GM18520 (cell line): ENCODE data around the gene VWA3A.
"Not testable (repeated sequence)": the region's sequence is repeated elsewhere in the genome, so short reads cannot be mapped to it uniquely, and the experiment has no call there.

ENCODE experiments used
- ATAC-seq: cut with Tn5 transposase; IDR thresholded peaks from one replicate; pipeline ENCODE4 v1.9.1; 2021; ENCODE audit not compliant: unreplicated experiment

Gene VWA3A

DNA sequence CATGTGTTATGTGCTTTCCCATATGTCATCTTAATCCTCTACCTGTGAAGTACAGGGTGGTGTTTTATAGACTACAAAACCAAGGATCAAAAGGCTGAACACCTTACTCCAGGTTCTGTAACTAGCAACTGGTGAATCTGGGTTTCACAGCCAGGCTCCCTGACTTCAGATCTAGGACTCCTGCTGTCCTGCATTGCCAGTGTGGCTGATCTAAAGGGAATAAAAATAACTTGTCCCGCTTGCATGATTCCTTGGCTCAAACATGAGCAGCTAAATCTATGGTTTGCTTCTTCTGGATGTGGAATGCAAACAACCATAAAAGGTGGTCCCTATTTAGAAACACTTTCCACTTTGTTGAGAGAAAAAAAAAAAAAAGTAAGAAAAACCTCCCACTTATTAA, 3.7 kb upstream of the VWA3A start:
- ATAC-seq: no peak

DNA sequence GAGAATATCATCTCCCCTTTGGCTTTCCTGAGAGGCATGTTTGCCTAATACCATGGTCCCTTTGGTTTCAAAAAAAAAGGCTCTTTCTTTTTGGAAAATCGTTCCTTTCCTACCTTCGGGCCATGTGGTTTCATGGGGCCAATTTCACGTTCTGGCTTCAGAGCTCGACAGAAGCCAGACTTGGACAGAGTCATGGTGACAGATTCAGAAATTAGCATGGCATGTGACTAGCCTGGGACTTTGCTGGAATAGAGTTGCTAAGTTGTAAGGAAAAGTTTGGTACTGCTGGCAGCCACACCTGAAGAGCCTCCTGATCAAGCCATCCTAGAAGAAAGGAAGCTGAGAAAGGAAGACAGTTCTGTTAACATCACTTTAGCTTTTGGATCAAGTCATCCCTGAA, 2.4 kb upstream of the VWA3A start:
- ATAC-seq: no peak

DNA sequence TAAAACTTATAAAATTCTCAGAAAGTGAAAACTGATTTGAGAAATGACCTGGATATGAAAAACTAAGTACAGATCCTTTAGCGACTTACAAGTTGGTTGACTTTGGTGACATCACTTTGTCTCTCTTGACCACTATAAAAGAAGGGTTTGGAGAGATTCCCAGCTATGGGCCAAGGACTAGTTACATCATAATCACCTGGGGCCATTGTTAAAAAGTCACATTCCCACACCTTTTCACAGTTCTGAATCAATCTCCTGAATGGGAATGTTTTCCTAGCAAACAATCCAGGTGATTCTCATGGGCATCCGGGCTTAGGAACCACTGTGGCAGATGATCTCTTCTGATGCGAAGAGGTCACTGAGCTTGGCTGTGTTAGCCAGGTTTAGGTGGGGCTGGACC, 620 bp upstream of the VWA3A start:
- ATAC-seq: no peak

DNA sequence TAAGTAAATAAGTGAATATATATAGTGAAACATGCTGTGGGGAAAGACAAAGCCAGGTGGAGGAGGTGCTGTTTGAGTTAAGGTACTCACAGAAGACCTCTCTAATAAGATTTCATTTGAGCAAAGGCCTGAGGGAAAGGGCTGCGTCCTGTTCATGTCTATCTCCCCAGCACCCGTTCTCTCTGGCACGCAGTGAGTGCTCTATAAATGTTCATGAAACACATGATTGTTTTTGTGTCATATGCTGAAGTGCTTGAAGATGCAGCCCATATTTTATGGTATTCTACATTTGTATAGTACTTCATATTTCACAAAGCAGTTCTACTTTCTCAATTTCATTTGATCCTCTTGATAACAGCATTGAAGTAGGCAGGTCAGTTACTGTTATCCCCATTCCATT, 990 bp downstream of the VWA3A start:
- no peak for ATAC-seq

DNA sequence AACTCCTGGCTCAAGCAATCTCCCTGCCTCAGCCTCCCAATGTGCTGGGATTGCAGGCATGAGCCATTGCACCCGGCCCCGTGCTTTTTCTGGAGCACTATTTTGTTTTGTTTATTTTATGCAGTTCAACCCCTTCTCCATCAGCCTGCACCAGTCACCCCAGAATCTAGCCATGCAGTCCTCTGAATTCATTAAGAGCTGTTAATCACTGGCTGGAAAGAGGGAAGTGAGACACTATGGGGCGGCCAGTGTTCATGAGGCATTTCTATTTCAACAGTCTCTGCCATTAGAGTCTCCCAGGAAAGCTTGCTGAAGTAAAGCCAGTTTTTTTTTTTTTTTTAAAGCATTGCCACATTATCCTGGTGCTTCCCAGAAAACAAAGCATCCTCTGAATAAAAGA, 1.7 kb downstream of the VWA3A start:
- ATAC-seq: no peak

DNA sequence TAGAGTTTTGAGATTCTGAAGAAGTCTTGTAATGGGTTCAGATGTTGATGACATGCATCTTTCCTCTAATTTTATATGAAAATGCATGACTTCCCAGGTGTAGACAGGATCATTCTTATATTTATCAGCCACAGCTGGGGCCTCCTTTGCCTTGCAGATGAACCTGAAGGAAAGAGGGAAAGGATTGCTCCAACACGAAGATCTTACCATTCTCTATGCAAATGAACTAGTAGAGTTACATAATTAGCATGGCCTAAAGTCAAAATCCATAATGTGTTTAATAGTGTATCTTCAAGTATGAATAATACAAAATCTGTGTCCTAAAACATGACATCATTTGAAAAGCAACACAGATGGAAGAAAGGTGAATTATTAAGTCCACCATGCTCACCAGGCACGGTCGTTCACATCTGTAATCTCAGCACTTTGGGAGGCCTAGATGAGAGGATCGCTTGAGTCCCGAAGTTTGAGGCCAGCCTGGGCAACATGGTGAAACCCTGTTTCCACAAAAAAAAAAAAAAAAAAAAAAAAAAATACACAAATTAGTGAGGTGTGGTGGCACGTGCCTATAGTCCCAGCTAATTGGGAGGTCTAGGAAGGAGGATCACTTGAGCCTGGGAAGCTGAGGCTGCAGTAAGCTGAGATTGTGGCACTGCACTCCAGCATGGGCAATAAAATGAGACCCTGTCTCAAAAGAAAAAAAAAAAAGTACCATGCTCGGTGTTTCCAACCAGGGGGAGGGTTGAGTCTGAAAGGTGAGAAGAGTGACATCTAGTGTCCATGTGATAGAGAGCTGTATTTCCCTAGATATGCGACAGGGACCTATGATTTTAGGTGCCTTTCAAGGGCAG, 6.3 kb downstream of the VWA3A start:
- ATAC-seq: no peak

DNA sequence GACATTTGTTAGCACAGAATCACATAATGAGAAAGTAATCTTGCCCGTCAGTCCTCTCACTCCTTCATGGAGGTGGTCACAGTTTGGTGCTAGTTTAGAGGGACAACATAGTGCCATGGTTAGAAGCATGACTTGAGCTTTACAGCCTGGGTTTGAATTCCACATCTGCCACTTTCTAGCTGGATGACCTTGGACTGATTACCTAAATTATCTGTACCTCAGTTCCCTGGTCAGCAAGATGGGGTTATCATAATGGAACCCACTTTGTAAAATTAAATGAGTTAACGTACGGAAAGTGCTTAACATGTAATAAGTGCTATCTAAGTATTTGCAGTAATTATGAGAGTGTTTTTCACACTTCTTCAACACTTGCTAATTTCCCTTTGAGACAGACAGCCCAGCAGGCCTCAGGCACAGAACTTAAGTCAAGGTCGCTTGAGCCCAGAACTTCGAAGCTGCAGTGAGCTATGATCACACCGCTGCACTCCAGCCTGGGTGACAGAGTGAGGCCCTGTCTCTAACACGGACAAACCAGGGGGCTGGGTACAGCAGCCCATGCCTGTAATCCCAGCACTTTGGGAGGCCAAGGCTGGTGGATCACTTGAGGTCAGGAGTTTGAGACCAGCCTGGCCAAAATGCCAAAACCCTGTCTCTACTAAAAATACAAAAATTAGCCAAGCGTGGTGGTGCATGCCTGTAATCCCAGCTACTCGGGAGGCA, 7.1 kb downstream of the VWA3A start:
- no peak for ATAC-seq

DNA sequence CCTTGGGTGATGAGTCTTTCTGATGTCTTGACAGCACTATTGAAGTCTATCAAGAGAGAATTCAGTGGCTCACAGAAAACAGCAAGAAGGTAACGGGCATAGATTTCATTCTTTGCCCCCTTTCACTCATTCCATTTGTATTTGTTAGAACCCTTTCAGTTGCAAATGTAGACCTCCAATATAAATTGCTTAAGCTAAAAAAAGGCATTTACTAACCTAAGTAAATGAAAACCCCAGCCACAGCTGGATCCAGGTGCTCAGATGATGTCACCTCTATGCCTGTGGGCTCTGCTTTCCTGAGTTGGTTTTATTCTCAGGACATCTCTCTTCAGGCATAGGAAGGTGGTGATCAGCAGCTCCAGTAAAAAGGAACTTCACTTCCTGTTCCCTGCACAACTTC, 11.1 kb downstream of the VWA3A start:
- no peak for ATAC-seq

DNA sequence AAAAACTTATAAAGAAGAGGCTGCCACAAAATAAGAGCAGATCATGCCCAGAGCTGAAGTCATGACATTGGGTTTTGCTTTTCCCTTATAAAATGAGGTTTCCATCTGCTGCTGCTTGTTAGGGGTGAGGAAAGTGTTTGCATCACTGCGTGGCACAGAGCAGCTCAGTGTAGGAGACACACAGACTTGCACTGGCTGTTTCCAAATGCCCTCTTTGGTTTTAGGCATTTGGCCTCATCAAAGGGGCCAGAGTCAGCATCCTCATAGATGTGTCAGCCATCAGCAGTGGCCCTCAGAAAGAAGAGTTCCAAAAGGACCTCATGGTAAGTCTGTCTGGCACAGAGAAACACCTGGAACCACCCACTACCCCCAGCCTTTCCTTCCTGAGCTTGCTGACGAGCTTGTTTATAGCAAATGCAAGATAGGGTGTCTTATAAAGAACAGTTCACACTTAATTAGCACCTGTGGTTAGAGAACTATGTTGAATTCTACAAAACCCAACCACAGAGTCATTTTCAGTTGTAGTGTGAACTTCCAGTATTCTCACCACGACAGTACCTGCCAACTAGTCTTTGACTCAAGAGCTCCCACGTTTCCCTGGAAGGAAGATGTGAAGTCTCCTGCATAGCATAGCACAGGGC, 17.0 kb downstream of the VWA3A start:
- ATAC-seq: no peak

DNA sequence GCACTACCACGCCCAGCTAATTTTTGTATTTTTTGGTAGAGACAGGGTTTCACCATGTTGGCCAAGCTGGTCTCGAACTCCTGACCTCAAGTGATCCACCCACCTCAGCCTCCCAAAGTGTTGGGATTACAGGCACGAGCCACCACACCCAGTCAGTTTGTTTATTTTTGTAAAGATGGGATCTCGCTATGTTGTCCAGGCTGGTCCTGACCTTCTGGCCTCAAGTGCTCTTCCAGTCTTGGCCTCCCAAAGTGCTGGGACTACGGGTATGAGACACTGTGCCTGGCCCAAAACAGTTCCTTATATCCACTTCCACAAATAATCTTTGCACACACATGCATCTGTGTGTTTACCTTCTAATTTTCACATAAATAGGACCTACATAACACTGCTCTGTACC, 19.3 kb downstream of the VWA3A start:
- ATAC-seq: not testable (repeated sequence)

DNA sequence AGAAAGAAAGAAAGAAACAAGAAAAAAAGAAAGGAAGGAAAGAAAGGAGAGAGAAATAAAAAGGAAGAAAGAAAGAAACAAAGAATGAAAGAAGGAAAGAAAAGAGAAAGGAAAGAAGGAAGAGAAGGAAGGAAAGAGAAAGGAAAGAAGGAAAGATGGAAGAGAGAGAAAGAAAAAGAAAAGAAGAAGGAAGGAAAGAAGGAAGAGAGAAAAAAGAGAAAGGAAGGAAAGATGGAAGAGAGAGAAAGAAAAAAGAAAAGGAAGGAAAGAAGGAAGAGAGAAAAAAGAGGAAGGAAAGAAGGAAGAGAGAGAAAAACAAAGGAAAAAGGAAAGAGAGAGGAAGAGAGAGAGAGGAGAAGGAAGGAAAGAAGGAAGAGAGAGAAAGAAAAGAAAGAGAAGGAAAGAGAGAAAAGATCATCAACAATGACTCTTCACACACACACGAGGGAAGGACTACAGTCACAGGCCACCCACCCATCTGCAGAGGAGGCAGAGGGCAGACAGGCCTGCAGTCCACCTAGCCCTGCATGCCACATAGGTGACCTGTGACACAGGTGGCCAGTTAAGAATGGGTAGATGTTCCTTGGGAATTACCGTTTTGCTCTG, 23.9 kb downstream of the VWA3A start:
- ATAC-seq: no peak

DNA sequence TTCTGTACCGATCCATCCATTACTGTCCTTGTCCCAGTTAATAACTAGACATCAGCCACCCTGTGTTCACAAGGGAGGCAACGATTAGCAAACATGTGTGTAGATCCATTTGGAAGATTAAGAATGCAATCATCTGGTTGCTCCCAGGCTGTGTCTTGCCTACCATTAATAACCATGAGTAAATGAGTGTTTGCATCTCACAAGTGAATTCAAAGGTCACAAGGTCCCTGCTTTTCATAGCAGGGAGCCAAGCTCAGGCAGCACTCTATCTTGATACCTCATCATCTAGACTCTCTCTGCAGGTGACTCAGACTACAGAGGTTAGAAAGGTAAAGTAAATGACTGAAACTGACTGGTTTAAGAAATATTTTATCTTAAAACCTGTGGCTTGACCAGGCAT, 25.3 kb downstream of the VWA3A start:
- ATAC-seq: no peak

DNA sequence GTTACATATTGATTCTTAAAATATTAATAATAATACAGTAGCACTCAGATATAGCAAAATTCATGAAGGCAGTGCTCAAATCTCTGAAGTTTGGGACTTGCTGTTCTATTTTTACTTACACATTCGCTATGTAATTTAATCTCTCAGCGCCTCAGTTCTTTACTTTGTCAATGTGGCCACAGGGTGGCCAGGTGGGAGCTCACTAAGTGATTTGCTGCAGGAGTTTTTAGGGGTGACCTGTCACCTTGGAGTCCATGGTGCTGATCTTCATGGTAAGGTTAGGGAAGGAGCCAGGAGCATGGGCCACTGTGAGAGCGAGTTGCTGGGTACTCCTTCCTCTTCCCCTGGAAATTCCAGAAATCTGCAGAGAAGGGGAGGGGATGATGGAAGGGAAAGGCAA, 28.1 kb downstream of the VWA3A start:
- no peak for ATAC-seq

DNA sequence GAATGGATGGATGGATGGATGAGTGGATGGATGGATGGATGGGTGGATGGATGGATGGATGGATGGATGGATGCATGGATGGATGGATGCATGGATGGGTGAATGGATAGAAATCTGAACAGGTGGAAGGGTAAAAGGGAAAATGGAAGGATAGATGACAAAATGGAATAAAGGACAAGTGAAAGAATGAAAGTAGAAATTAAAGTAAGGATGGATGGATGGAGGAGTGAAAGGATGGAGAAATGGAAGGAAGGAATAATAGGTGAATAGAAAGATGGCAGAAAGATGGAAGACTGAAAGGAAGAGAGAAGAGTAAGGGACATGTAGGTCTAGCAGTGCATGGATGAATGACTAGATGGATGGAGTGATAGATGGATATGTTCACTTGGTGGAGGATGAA, 29.9 kb downstream of the VWA3A start:
- no peak for ATAC-seq

DNA sequence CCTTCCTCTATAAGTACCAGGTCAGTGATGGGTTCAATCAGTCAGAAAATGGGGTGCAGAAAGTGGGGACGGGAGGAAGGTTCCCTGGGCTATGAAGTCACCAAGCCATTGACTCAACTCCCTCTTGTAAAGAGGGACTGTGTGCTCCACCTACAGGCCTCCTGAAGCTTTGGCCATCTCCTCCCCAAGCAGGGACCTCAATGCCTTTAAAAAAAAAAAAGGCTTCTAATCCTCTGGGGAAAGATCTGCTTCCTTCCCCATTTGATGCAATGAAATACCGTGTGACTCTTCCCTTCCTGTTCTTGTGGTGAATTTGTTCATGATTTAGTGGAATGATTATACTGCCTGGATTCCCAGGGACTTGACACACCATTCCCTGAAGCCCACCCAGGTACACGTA, 30.8 kb downstream of the VWA3A start:
- ATAC-seq: no peak

DNA sequence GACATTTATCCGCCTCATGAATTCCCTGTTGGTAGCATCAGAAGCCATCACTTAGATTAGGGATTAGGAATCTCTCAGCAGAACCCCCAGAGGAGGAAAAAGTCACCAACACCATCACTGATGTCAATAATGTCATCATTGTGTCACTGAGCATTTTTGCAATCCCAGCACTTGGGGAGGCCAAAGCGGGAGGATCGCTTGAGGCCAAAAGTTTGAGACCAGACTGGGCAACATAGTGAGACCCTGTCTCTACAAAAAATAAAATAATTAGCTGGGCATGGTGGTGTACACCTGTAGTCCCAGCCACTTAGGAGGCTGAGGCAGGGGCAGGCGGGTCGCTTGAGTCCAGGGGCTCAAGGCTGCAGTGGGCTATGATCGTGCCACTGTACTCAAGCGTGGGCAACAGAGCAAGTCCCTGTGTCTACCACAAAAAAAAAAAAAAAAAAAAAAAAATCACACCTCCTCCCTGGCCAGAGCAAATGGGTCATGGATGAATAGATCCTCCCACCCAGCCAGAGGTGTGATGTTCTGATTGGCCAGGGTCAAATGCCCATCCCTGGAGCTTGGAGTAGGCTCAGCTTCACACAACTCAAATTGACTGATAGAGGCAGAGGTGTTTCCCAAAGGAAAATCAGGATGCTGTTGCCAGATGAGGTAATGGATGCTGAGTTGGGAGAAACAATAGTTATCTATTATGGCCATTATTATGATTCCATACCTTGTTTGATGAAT, 31.6 kb downstream of the VWA3A start:
- ATAC-seq: no peak

DNA sequence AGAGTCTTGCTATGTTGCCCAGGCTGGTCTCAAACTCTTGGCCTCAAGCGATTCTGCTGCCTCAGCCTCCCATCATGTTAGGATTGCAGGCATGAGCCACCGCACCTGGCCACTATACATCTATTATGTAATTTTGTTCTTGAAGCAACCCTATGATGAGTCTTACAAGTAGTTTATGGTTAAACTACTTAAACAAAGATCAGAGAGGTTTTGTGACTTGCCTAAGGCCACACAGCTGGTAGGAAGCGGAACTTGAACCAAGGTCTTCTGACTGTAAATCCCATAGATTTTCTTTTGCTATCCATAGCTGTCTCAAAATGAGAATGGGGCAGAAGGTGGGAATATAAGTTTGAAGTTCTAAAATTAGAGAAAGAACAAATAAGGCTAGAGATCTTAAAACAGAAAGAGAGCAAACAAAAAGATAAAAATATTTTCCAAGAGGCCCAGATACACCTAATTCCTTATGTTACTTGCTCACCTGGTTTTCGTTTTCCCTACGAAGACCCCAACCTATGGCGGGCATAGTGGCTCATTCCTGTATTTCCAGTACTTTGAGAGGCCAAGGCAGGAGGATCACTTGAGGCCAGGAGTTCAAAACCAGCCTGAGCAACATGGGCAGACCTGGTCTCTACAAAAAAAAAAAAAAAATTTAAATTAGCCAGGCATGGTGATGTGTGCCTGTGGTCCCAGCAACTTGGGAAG, 32.4 kb downstream of the VWA3A start:
- no peak for ATAC-seq

DNA sequence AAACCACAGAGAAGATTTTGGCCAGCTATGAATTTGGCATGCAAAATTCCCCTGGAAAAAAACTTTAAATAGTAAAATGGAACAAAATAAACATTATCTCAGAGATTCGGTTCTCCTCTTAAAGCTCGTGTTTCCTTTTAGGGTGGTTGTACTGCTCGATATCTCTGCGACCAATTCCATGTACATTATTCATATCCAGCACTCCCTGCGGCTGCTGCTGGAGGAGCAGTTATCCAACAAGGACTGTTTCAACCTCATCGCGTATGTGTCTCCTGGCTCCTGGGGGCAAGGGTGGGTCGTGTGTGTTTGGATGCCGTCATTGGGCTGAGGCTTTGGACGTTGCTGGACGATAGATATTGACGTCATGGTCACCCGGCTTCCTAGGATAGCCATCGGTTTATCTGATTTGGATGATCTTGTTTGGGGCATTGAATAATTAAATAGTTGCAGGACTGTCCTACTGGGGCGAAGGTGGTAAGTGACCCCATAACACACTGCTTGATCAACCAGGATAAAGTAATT, 33.8 kb downstream of the VWA3A start:
- ATAC-seq: no peak

DNA sequence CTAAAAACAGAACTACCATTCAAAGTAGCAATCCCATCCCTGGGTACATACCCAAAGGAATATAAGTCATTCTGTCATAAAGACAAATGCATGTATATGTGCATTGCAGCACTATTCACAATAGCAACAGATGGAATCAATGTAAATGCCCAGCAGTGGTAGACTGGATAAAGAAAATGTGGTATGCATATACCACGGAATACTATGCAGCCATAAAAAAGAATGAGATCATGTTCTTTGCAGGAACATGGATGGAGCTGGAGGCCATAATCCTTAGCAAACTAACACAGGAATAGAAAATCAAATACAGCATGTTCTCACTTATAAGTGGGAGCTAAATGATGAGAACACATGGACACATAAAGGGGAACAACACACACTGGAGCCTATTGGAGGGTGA, 36.2 kb downstream of the VWA3A start:
- not testable (repeated sequence) for ATAC-seq

DNA sequence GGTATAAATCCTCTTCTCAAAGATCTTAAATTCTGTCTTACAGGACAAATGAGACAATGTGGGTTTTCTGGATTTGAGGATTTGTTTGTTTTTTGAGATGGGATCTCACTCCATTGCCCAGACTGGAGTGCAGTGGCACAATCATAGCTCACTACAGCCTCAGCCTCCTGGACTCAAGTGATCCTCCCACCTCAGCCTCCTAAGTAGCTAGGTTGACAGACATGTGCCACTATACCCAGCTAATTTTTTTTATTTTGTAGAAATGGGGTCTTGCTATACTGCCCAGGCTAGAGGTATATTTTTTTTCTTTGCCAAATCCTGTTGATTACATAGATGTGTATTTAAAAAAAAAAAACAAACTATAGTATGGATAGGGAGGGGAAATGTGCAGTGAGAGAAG, 38.2 kb downstream of the VWA3A start:
- ATAC-seq: no peak
